CMK (cell line): ENCODE data around the gene MXRA8.

Experiments
- DNase-seq: peaks from one replicate; pipeline ENCODE4 v3.0.0-alpha.2; 2010; ENCODE audit warnings: low read depth

The MXRA8 gene

DNA sequence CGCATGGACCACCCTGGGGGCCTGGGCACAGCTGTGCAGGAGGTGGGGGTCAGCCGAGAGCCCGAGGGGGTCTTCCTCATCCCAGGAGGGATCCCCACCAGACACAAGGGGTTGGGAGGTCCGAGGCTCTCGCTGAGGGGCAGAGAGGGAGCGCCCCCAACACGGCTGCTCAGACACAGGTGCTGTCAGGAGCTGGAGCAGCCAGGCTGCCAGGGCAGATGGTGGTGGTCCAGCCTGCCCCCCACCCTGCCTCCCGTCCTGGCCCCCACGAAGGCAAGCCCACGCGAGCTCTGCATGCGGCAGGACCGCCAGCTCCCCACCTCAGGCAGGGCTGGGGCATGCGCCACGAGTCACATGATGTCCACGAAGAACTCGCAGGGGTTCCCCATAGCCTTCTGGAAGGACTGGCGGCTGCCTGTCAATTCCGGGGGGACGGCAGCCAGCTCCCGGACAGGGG, 22.5 kb downstream of the MXRA8 start:
- DNase-seq: no peak

DNA sequence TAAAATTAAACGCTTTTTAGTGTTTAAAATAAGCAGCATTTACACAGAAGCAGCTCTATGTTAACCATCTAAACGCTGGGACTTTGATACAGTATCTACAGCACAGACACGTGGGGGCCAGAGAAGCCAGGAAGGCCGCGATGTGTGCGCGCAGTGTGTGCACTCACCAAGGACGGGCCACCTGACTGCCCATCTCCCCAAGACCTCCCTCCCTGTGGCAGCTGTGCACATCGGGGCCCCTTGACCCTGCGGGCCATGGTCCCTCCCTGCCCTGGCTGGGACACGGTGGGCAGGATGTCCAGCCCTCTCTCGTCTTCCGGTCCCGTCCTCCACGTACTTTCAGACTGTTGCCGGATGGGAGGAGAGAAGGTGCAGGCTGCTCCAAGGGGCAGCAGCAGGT, 23.1 kb downstream of the MXRA8 start:
- no peak for DNase-seq

DNA sequence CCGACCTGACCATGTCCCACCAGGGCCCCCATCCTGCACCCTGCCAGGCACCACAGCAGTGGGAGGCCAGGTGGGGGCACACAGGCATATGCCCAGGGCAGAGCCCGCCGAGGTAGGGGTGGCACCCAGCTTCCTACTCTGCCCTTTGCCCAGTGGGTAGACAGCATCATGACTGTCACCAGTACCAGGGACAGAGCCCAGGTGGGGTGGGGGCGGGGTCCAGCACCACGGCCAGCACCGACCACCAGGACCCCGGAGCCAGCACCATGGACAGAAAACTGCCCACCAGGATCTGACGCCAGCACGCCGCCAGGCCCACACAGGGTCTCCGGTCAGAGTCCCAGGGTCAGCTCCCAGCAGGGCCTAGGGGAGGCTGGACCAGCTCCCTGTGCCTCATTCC, 23.5 kb downstream of the MXRA8 start:
- DNase-seq: no peak

DNA sequence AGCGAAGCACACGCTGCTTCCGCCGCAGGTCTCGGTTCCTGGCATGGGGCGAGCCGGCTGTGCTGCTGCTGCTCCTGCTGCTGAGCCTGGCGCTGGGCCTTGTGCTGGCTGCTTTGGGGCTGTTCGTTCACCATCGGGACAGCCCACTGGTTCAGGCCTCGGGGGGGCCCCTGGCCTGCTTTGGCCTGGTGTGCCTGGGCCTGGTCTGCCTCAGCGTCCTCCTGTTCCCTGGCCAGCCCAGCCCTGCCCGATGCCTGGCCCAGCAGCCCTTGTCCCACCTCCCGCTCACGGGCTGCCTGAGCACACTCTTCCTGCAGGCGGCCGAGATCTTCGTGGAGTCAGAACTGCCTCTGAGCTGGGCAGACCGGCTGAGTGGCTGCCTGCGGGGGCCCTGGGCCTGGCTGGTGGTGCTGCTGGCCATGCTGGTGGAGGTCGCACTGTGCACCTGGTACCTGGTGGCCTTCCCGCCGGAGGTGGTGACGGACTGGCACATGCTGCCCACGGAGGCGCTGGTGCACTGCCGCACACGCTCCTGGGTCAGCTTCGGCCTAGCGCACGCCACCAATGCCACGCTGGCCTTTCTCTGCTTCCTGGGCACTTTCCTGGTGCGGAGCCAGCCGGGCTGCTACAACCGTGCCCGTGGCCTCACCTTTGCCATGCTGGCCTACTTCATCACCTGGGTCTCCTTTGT, 24.7 kb downstream of the MXRA8 start:
- DNase-seq: no peak

DNA sequence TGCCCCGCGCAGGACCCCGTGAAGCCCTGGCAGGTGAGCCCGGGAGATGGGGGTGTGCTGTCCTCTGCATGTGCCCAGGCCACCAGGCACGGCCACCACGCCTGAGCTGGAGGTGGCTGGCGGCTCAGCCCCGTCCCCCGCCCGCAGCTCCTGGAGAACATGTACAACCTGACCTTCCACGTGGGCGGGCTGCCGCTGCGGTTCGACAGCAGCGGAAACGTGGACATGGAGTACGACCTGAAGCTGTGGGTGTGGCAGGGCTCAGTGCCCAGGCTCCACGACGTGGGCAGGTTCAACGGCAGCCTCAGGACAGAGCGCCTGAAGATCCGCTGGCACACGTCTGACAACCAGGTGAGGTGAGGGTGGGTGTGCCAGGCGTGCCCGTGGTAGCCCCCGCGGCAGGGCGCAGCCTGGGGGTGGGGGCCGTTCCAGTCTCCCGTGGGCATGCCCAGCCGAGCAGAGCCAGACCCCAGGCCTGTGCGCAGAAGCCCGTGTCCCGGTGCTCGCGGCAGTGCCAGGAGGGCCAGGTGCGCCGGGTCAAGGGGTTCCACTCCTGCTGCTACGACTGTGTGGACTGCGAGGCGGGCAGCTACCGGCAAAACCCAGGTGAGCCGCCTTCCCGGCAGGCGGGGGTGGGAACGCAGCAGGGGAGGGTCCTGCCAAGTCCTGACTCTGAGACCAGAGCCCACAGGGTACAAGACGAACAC, 25.4 kb downstream of the MXRA8 start:
- no peak for DNase-seq

DNA sequence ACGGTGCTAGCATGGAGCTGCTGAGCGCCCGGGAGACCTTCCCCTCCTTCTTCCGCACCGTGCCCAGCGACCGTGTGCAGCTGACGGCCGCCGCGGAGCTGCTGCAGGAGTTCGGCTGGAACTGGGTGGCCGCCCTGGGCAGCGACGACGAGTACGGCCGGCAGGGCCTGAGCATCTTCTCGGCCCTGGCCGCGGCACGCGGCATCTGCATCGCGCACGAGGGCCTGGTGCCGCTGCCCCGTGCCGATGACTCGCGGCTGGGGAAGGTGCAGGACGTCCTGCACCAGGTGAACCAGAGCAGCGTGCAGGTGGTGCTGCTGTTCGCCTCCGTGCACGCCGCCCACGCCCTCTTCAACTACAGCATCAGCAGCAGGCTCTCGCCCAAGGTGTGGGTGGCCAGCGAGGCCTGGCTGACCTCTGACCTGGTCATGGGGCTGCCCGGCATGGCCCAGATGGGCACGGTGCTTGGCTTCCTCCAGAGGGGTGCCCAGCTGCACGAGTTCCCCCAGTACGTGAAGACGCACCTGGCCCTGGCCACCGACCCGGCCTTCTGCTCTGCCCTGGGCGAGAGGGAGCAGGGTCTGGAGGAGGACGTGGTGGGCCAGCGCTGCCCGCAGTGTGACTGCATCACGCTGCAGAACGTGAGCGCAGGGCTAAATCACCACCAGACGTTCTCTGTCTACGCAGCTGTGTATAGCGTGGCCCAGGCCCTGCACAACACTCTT, 26.2 kb downstream of the MXRA8 start:
- DNase-seq: no peak

DNA sequence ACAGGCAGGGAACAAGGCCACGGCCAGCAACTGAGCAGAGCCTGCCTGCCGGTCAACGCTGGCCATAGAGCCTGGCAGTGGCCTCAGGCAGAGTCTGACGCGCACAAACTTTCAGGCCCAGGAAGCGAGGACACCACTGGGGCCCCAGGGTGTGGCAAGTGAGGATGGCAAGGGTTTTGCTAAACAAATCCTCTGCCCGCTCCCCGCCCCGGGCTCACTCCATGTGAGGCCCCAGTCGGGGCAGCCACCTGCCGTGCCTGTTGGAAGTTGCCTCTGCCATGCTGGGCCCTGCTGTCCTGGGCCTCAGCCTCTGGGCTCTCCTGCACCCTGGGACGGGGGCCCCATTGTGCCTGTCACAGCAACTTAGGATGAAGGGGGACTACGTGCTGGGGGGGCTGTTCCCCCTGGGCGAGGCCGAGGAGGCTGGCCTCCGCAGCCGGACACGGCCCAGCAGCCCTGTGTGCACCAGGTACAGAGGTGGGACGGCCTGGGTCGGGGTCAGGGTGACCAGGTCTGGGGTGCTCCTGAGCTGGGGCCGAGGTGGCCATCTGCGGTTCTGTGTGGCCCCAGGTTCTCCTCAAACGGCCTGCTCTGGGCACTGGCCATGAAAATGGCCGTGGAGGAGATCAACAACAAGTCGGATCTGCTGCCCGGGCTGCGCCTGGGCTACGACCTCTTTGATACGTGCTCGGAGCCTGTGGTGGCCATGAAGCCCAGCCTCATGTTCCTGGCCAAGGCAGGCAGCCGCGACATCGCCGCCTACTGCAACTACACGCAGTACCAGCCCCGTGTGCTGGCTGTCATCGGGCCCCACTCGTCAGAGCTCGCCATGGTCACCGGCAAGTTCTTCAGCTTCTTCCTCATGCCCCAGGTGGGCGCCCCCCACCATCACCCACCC, 27.0 kb downstream of the MXRA8 start, which contains the start of gene TAS1R3:
TAS1R3 (plus strand) TSS at position 213 of the 898 bp plus-strand sequence; CDS start at position 279, 66 bp downstream.
- DNase-seq: no peak

DNA sequence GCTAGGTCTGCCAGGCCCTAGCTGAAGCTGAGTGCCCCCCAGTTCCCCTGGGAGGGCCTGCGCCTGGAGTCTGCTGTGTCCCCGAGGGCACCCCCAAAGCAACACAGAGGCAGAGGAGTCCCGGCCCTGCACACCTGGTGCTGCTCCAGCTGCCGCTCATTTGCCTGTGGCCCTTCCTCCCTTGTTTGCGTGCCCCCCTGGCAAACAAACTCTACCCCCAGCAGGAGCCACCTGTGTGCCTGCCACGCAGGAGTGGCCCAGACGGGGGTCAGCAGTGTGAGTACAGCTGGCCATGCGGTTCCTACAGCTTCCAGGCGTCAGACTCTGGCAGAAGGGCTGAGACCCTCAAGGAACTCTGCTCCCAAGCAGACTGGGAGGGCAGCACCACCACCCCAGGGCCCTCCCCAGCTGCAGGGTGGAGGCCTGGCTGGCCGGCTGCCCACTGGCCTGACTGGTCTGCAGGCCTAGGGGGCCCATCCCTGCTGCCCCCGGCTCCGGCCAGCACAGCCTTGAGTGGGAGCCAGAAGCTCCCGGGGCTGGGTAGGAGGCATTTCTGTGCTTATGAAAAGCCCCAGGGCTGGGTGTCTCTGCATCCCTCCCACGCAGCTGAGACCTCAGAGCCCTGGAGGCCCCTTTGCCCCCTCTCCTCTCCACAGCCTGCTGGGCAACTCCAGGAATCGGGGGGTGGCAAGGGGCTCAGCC, 27.8 kb downstream of the MXRA8 start:
- no peak for DNase-seq

DNA sequence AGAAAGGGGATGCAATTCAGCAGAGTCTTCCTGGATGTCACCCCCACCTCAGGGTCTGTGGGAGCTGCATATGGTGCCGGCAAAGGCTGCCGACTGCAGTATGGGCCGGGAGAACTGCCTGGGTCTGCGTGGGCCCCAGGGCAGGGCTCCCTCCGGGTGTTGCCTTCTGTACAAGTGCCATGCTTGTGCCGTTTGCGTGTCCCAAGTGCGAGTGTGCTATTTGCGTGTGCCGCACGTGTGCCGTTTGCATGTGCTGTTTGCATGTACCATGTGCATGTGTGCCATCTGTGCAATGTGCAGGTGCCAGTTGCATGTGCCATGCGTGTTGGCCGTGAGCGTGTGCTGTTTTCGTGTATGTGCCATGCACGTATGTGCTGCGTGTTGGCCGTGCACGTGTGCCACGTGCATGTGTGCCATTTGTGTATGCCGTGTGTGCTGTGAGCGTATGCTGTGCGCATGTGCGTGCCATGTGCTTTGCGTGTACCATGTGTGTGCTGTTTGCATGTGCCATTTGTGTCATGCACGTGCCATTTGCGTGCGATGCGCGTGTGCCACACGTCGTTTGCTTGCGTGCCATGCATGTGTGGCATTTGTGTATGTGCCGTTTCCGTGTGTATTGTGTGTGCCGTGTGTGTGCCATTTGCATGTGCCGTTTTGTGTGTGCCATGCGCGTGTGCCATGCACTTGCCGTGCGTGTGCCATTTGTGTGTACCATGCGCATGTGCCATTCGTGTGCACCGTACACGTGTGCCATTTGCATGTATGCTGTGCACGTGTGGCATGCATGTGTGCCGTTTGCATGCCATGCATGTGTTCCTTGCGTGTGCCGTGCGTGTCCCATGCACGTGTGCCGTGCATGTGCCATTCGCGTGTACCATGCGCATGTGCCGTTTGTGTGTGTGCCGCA, 28.8 kb downstream of the MXRA8 start:
- DNase-seq: no peak

DNA sequence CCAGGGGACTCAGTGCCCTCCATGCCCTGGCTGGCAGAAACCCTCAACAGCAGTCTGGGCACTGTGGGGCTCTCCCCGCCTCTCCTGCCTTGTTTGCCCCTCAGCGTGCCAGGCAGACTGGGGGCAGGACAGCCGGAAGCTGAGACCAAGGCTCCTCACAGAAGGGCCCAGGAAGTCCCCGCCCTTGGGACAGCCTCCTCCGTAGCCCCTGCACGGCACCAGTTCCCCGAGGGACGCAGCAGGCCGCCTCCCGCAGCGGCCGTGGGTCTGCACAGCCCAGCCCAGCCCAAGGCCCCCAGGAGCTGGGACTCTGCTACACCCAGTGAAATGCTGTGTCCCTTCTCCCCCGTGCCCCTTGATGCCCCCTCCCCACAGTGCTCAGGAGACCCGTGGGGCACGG, 30.1 kb downstream of the MXRA8 start:
- DNase-seq: no peak

DNA sequence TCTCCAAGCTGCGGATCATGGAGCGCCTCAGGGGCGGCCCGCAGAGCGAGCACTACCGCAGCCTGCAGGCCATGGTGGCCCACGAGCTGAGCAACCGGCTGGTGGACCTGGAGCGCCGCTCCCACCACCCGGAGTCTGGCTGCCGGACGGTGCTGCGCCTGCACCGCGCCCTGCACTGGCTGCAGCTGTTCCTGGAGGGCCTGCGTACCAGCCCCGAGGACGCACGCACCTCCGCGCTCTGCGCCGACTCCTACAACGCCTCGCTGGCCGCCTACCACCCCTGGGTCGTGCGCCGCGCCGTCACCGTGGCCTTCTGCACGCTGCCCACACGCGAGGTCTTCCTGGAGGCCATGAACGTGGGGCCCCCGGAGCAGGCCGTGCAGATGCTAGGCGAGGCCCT, 31.1 kb downstream of the MXRA8 start:
- no peak for DNase-seq

DNA sequence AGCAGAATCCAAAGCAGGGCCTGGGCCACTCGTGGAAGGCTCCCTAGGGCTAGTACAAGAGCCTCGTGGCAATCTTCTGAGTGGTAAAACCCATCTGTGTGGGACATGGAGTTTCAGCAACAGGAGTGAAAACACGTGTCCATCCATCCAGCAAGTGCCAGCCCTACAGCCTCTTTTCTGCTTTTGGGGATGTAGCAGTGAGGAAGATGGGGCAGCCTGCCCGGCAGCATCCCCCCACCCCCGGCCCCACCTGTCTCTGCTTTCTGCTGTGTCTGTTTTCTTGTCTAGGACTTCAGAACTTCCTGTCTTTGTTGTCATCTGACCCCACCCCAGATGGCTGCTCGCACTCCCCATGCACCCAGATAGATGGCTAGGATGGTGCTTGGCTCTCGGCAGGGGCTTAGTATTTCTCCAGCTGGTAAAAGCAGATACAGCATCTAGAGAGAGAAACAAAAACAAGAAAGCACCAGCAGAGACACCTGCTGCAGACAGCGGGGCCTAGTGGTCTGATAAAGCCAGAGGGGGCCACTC, 32.2 kb downstream of the MXRA8 start:
- no peak for DNase-seq

DNA sequence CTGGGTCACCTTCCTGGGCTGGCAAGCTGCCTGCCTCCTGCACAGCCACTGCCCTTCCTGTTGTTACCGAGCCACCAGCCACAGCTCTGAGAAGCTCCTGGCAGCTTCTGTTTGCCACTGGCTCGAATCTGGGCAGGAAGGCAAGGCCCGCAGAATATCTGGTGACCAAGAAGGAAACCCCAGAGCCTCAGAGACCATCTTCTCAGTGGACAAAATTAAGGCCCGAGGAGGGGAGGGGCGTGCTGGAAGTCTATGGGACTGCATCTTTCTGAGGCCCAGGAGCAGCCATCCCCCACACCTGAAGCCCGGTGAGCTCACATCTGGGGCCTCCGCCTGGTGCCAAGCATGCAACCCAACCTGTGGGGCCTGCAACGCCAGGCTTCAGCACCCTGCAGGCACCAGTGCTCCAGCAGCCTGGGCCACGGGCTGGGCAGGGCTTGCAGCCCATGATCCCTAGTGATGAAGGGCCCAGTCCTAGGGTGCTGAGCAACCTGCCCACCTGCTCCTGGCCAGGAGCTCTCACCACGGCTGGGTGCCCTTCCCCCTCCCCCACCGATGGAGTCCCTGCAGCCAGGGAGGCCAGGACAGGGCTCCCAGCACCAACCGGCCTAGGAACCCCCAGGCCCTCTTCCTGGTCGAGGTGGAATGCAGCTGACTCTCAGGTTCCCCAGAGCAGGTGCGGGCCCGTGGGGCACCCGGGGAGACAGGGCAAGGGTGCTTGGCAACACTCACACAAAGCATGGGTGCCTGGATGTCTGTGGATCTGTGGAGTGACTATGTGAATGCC, 32.9 kb downstream of the MXRA8 start:
- no peak for DNase-seq

DNA sequence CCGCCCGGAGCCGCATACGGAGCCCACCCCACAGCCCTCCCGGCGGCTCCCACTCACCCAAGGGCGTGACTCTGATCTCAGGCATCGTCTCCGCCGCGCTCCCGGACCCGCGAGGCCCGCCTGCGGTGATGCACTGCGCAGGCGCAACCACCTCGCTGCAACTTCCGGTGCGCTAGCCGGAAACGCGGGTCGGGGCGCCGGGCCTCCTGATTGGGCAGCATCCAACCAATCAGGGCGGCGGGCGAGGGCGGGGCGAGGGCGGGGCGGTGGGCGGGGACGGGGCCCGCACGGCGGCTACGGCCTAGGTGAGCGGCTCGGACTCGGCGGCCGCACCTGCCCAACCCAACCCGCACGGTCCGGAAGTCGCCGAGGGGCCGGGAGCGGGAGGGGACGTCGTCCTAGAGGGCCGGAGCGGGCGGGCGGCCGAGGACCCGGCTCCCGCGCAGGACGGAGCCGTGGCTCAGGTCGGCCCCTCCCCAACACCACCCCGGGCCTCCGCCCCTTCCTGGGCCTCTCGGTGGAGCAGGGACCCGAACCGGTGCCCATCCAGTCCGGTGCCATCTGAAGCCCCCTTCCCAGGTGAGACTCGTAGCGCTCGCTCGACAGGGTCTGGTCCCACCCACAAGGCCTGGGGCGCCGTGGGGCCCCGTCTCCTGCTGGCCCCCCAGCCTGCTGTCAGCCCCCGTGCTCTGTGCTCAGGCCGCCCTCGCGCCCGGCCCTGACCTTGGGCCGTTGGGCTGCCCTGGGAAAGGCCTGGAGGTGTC, 33.6 kb downstream of the MXRA8 start, which contains the start of the genes CPTP and INTS11:
CPTP (plus strand) TSS at position 279 of the 764 bp plus-strand sequence. CDS start 2,109 bp downstream, outside the sequence.
INTS11 (minus strand) TSS at position 137 of the 764 bp plus-strand sequence; CDS start at position 85, 52 bp downstream.
- peak; percentile 93 for DNase-seq

DNA sequence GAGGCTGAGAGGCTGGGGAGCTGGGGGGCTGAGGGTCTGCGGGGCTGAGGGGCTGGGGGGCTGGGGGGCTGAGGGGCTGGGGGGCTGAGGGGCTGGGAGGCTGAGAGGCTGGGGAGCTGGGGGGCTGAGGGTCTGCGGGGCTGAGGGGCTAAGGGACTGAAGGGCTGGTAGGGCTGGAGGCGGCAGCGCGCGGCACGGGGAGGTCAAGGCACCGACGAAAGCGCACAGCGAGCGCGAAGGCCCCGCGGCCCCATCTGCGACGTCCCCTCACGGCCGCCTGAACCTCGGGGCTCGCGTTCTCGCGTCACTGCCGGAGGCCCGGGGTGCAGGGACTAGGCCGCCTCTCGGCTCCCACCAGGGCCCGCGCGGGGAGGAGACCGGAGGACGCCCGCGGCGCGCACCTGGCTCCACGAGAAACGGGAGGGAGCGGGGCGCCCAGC, 34.3 kb downstream of the MXRA8 start:
- DNase-seq: no peak

DNA sequence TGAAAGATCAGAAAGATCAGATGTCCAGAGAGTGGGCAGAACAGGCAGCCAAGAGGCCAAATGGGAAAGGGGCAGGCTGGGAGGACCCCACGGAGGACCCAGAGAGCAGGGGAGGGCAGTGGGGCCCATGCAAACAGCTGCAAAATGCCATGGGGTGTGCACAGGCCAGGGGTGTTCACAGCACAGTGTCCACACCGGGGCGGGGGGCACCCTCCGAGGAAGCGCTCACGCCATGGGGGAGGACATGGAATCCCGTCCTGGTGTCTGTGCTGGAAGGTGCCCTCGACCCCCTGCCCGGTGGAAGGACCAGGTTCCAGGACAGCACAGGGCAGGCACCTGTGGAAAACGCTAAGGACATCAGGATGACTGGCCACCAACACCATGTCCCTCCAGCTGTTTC, 35.4 kb downstream of the MXRA8 start:
- DNase-seq: no peak

DNA sequence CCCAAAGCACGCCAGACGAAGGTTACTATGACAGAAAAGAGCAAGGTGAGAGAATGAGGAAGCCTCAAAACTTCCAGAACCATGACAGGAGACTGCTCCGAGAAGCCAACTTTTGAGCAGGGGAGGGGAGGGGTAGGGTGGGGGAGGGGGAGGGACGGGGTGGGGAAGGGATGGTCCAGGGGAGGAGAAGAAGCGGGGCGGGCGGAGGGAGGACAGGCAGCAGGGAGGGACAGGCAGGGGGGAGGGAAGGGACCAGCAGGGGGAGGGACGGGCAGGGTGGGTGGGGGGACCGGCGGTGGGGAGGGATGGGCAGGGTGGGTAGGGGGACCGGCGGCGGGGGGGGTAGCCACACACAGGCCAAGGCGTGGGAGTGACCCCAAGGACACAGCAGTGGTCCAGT, 35.9 kb downstream of the MXRA8 start:
- DNase-seq: no peak

DNA sequence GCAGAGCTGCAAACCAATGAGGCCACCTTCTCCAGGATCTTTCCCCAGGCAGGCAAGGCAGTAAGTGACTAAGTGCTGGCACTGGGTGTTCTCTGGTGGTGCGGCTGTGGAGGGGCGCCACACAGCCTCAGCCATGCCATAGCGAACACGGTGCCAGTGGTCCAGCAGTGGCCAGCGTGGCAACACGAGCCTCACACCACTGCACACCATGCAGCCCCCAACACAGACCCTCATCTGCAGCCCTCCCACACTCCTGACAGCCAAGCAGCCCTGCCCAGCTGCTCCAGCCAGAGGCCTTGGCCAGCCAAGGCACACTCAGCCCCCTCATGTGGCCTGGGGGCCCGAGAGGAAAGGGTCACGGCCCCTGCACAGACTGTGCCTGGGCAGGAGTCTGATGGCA, 36.9 kb downstream of the MXRA8 start:
- DNase-seq: no peak
